HepG2 (cell line): ENCODE measurements around the gene ZBTB22. TPM values are rescaled to one million over a fixed set of nuclear protein-coding genes. Genes with fewer than 3 reads are reported as not detected.
A peak's percentile ranks its signal among the peaks of the same experiment; 100 is the strongest.

ENCODE experiments used
- DMAP1 ChIP-seq: IDR thresholded peaks from 2 replicates; pipeline ENCODE4 v1.6.1; 2016
- FIP1L1 ChIP-seq: fragments of 200-400 bp; formaldehyde crosslinking; IDR thresholded peaks from 2 replicates; pipeline ENCODE4 v1.6.1; 2018; ENCODE audit warnings: low read depth, mild to moderate bottlenecking, low read length, moderate library complexity, borderline replicate concordance; ENCODE audit not compliant: insufficient read depth
- HMG20A ChIP-seq: IDR thresholded peaks from 2 replicates; pipeline ENCODE4 v1.6.1; 2016; ENCODE audit warnings: borderline replicate concordance
- HMG20B ChIP-seq: conservative IDR thresholded peaks from 2 replicates; pipeline ENCODE4 v1.6.1; 2016; ENCODE audit warnings: missing genetic modification reagents, missing compliant biosample characterization
- POGZ ChIP-seq: sonication (generic); formaldehyde crosslinking; IDR thresholded peaks from 2 replicates; pipeline ENCODE4 v1.4.0; 2020; ENCODE audit warnings: mild to moderate bottlenecking, missing genetic modification reagents
- RCOR2 ChIP-seq: IDR thresholded peaks from 2 replicates; pipeline ENCODE4 v1.6.1; 2016; ENCODE audit warnings: missing biosample characterization, missing genetic modification reagents
- RXRA ChIP-seq: sonication (generic); formaldehyde crosslinking; IDR thresholded peaks from 2 replicates; pipeline ENCODE4 v1.5.1; 2020; ENCODE audit warnings: missing genetic modification reagents
- SYNCRIP ChIP-seq: fragments of 200-400 bp; formaldehyde crosslinking; IDR thresholded peaks from 2 replicates; pipeline ENCODE4 v1.6.1; 2018; ENCODE audit warnings: mild to moderate bottlenecking, low read depth, low read length; ENCODE audit not compliant: insufficient read depth
- YEATS4 ChIP-seq: sonication (generic); formaldehyde crosslinking; IDR thresholded peaks from 2 replicates; pipeline ENCODE4 v1.4.0; 2020; ENCODE audit warnings: missing genetic modification reagents, borderline replicate concordance
- ZNF326 ChIP-seq: sonication (generic); formaldehyde crosslinking; IDR thresholded peaks from 2 replicates; pipeline ENCODE4 v1.4.0; 2020; ENCODE audit warnings: missing genetic modification reagents, borderline replicate concordance
- ZNF749 ChIP-seq: sonication (generic); formaldehyde crosslinking; IDR thresholded peaks from 2 replicates; pipeline ENCODE4 v1.8.0; 2022; ENCODE audit warnings: mild to moderate bottlenecking, missing genetic modification reagents, moderate library complexity, borderline replicate concordance
- ZNF768 ChIP-seq: sonication (generic); formaldehyde crosslinking; IDR thresholded peaks from 2 replicates; pipeline ENCODE4 v1.4.0; 2020; ENCODE audit warnings: missing genetic modification reagents
- polyA plus RNA-seq, 8 experiments: library from polyadenylated mRNA; depleted of rRNA in 3 of 8; stranded (reverse) in 7 of 8; unstranded in 1 of 8; fragments of >200 nt; fragmentation: Illumina TruSeq in 4 of 8; extraction: Trizol in 4 of 8; gene quantifications; 2 replicates each; pipeline versions ENCODE4 v1.2.1 to v1.2.3, GENCODE V29; 2011 to 2016; ENCODE audit warnings: low read depth in 4 of 8, missing spikeins in 1 of 8, mixed read lengths in 1 of 8; ENCODE audit not compliant: insufficient read depth in 1 of 8
- total RNA-seq, 5 experiments: library from RNA; depleted of rRNA; stranded (reverse); fragments of >200 nt; fragmentation: Illumina TruSeq; extraction: Trizol; gene quantifications; 2 replicates each; pipeline ENCODE4 v1.2.3, GENCODE V29; 2016; ENCODE audit warnings: low read depth in 1 of 5
- TF ChIP-seq, protein P1 (sequence below): sonication (generic); formaldehyde crosslinking; IDR thresholded peaks from 2 replicates; pipeline ENCODE4 v1.8.1; 2023; ENCODE audit warnings: mild to moderate bottlenecking, inconsistent platforms, moderate library complexity, missing genetic modification reagents, borderline replicate concordance
- TF ChIP-seq, protein P2 (sequence below): sonication (generic); formaldehyde crosslinking; IDR thresholded peaks from 2 replicates; pipeline ENCODE4 v1.4.0; 2020; ENCODE audit warnings: mild to moderate bottlenecking, missing genetic modification reagents, borderline replicate concordance
- TF ChIP-seq, protein P3 (sequence below): sonication (generic); formaldehyde crosslinking; IDR thresholded peaks from 2 replicates; pipeline ENCODE4 v1.4.0; 2020; ENCODE audit warnings: mild to moderate bottlenecking, missing genetic modification reagents
- TF ChIP-seq, protein P4 (sequence below): sonication (generic); formaldehyde crosslinking; IDR thresholded peaks from 2 replicates; pipeline ENCODE4 v1.4.0; 2020; ENCODE audit warnings: missing genetic modification reagents, mild to moderate bottlenecking, borderline replicate concordance
- TF ChIP-seq, protein P5 (sequence below): IDR thresholded peaks from 2 replicates; pipeline ENCODE4 v1.6.1; 2016

The ZBTB22 gene
- total and polyA plus RNA-seq, 2 of the 13 experiments (the other 11 are each of a cell fraction or from before 2014, with no cell fraction given): 8.0 to 10.6 TPM

DNA sequence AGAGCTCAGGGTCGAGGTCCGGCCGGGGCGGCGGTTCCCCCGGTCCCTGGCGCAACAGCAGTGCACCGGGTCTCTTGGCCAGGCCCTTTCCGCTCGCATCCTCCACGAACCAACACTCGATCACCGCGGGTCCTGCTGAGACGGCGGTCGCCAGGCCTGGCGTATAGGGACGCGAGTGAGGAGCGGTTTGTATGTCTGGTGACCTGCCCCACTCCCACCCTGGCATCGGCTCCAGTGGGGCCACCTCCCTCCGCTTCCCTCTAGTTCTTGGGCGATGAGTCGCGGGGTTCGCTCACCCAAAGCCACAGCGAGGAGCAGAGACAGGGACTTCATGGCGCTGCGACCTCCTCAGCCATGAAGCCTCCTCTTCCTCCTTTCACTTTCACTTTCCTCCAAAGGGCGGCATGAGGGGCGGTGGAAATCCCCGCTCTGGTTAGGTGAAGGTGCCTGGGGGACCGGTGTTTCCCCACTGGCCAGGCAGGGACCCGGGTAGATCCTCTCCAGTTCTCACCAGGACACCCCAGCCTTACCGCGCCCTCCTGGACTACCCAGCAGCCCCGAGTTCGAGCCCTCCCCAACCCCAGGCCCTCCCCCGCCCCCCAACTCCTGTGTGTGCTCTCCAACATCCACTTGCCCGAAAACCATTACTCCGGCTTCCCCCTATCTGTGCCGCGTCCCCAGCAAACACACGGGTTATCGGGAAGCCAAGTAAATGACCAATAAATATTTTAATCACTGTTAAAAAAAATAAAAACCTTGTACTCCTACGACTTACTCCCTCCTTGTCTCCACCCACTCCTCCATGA lies 3.6 kb downstream of the ZBTB22 start, which contains the start of gene TAPBP (continued):
- TF ChIP-seq, protein P1, sequence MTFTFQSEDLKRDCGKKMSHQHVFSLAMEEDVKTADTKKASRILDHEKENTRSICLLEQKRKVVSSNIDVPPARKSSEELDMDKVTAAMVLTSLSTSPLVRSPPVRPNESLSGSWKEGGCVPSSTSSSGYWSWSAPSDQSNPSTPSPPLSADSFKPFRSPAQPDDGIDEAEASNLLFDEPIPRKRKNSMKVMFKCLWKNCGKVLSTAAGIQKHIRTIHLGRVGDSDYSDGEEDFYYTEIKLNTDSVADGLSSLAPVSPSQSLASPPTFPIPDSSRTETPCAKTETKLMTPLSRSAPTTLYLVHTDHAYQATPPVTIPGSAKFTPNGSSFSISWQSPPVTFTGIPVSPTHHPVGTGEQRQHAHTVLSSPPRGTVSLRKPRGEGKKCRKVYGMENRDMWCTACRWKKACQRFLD: no peak
- TF ChIP-seq ZNF326 (CRISPR knock-in tag) (no peak; the same call in 1 of the 2 replicates), HMG20A (peak; percentile 22; the same call in 1 of the 2 replicates), YEATS4 (CRISPR knock-in tag) (peak; percentile 85), DMAP1 (CRISPR knock-in tag) (peak; percentile 78; the same call in 1 of the 2 replicates), FIP1L1 (no peak), RXRA (CRISPR knock-in tag) (0 out of 2 replicates have a peak, but pooled peaks have one; percentile 28), ZNF768 (CRISPR knock-in tag) (no peak), SYNCRIP (no peak), RCOR2 (CRISPR knock-in tag) (no peak), ZNF749 (0 out of 2 replicates have a peak, but pooled peaks have one; percentile 77), HMG20B (CRISPR knock-in tag) (peak; percentile 42; the same call in 1 of the 2 replicates), POGZ (CRISPR knock-in tag) (no peak)
- TF ChIP-seq, protein P2, sequence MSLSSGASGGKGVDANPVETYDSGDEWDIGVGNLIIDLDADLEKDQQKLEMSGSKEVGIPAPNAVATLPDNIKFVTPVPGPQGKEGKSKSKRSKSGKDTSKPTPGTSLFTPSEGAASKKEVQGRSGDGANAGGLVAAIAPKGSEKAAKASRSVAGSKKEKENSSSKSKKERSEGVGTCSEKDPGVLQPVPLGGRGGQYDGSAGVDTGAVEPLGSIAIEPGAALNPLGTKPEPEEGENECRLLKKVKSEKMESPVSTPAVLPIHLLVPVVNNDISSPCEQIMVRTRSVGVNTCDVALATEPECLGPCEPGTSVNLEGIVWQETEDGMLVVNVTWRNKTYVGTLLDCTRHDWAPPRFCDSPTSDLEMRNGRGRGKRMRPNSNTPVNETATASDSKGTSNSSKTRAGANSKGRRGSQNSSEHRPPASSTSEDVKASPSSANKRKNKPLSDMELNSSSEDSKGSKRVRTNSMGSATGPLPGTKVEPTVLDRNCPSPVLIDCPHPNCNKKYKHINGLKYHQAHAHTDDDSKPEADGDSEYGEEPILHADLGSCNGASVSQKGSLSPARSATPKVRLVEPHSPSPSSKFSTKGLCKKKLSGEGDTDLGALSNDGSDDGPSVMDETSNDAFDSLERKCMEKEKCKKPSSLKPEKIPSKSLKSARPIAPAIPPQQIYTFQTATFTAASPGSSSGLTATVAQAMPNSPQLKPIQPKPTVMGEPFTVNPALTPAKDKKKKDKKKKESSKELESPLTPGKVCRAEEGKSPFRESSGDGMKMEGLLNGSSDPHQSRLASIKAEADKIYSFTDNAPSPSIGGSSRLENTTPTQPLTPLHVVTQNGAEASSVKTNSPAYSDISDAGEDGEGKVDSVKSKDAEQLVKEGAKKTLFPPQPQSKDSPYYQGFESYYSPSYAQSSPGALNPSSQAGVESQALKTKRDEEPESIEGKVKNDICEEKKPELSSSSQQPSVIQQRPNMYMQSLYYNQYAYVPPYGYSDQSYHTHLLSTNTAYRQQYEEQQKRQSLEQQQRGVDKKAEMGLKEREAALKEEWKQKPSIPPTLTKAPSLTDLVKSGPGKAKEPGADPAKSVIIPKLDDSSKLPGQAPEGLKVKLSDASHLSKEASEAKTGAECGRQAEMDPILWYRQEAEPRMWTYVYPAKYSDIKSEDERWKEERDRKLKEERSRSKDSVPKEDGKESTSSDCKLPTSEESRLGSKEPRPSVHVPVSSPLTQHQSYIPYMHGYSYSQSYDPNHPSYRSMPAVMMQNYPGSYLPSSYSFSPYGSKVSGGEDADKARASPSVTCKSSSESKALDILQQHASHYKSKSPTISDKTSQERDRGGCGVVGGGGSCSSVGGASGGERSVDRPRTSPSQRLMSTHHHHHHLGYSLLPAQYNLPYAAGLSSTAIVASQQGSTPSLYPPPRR (CRISPR knock-in tag): peak; percentile 55; the same call in 1 of the 2 replicates
- TF ChIP-seq, protein P3, sequence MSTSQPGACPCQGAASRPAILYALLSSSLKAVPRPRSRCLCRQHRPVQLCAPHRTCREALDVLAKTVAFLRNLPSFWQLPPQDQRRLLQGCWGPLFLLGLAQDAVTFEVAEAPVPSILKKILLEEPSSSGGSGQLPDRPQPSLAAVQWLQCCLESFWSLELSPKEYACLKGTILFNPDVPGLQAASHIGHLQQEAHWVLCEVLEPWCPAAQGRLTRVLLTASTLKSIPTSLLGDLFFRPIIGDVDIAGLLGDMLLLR (CRISPR knock-in tag): peak; percentile 30; the same call in 1 of the 2 replicates
- TF ChIP-seq, protein P4, sequence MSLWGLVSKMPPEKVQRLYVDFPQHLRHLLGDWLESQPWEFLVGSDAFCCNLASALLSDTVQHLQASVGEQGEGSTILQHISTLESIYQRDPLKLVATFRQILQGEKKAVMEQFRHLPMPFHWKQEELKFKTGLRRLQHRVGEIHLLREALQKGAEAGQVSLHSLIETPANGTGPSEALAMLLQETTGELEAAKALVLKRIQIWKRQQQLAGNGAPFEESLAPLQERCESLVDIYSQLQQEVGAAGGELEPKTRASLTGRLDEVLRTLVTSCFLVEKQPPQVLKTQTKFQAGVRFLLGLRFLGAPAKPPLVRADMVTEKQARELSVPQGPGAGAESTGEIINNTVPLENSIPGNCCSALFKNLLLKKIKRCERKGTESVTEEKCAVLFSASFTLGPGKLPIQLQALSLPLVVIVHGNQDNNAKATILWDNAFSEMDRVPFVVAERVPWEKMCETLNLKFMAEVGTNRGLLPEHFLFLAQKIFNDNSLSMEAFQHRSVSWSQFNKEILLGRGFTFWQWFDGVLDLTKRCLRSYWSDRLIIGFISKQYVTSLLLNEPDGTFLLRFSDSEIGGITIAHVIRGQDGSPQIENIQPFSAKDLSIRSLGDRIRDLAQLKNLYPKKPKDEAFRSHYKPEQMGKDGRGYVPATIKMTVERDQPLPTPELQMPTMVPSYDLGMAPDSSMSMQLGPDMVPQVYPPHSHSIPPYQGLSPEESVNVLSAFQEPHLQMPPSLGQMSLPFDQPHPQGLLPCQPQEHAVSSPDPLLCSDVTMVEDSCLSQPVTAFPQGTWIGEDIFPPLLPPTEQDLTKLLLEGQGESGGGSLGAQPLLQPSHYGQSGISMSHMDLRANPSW (CRISPR knock-in tag): 0 out of 2 replicates have a peak, but pooled peaks have one; percentile 14
- TF ChIP-seq, protein P5, sequence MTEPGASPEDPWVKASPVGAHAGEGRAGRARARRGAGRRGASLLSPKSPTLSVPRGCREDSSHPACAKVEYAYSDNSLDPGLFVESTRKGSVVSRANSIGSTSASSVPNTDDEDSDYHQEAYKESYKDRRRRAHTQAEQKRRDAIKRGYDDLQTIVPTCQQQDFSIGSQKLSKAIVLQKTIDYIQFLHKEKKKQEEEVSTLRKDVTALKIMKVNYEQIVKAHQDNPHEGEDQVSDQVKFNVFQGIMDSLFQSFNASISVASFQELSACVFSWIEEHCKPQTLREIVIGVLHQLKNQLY: no peak
